H9 (cell line): Measurements from ENCODE around the gene IRX2. TPM values are rescaled to one million over a fixed set of nuclear protein-coding genes. Genes with fewer than 3 reads are reported as not detected.

ENCODE experiments used
- DNase-seq: peaks from one replicate; pipeline ENCODE4 v3.0.0-alpha.2; 2017
- H2AFZ ChIP-seq: one replicate; pipeline ENCODE4 v1.6.1; 2013; ENCODE audit warnings: mild to moderate bottlenecking, low read length, control low read depth, moderate library complexity
- H2AK5ac ChIP-seq: 2 replicates; pipeline ENCODE4 v1.6.1; 2013; ENCODE audit warnings: low read length, control low read depth, mixed read lengths; ENCODE audit not compliant: insufficient read length
- H2BK120ac ChIP-seq: one replicate; pipeline ENCODE4 v1.6.1; 2013; ENCODE audit warnings: low read depth, mild to moderate bottlenecking, low read length, control low read depth, inconsistent platforms; ENCODE audit not compliant: poor library complexity, severe bottlenecking
- H2BK12ac ChIP-seq: 2 replicates; pipeline ENCODE4 v1.6.1; 2013; ENCODE audit warnings: low read length, control low read depth, mixed read lengths, low read depth; ENCODE audit not compliant: insufficient read length
- H2BK15ac ChIP-seq: 2 replicates; pipeline ENCODE4 v1.6.1; 2013; ENCODE audit warnings: low read depth, low read length, control low read depth
- H2BK20ac ChIP-seq: one replicate; pipeline ENCODE4 v1.6.1; 2013; ENCODE audit warnings: low read depth, mild to moderate bottlenecking, low read length, control low read depth, inconsistent platforms; ENCODE audit not compliant: poor library complexity, severe bottlenecking
- H2BK5ac ChIP-seq: 2 replicates; pipeline ENCODE4 v1.6.1; 2013; ENCODE audit warnings: low read length, control low read depth, mixed read lengths; ENCODE audit not compliant: insufficient read length
- H3K14ac ChIP-seq: 2 replicates; pipeline ENCODE4 v1.6.1; 2013; ENCODE audit warnings: low read length, control low read depth; ENCODE audit not compliant: insufficient read depth
- H3K18ac ChIP-seq: 2 replicates; pipeline ENCODE4 v1.6.1; 2013; ENCODE audit warnings: low read depth, mild to moderate bottlenecking, mixed read lengths, low read length, control low read depth; ENCODE audit not compliant: insufficient read length
- H3K23ac ChIP-seq: 2 replicates; pipeline ENCODE4 v1.6.1; 2013; ENCODE audit warnings: low read length, control low read depth, mixed read lengths, low read depth; ENCODE audit not compliant: insufficient read length
- H3K23me2 ChIP-seq: 2 replicates; pipeline ENCODE4 v1.6.1; 2013; ENCODE audit warnings: low read depth, mild to moderate bottlenecking, mixed read lengths, low read length, control low read depth; ENCODE audit not compliant: insufficient read length, poor library complexity, severe bottlenecking
- H3K27ac ChIP-seq: 2 replicates; pipeline ENCODE4 v1.5.1; 2013; ENCODE audit warnings: low read length, control low read depth, mixed read lengths, low read depth; ENCODE audit not compliant: insufficient read length
- H3K27me3 ChIP-seq: 2 replicates; pipeline ENCODE4 v1.6.1; 2013; ENCODE audit warnings: low read length, control low read depth, inconsistent platforms; ENCODE audit not compliant: insufficient read depth
- H3K4ac ChIP-seq: 2 replicates; pipeline ENCODE4 v1.6.1; 2013; ENCODE audit warnings: low read depth, mild to moderate bottlenecking, control low read depth, inconsistent platforms, low read length, moderate library complexity
- H3K4me1 ChIP-seq: 2 replicates; pipeline ENCODE4 v1.6.1; 2013; ENCODE audit warnings: low read length, control low read depth, inconsistent platforms; ENCODE audit not compliant: insufficient read depth
- H3K4me2 ChIP-seq: 2 replicates; pipeline ENCODE4 v1.6.1; 2013; ENCODE audit warnings: low read length, control low read depth, mixed read lengths; ENCODE audit not compliant: insufficient read length, insufficient read depth
- H3K56ac ChIP-seq: 2 replicates; pipeline ENCODE4 v1.6.1; 2013; ENCODE audit warnings: low read depth, mild to moderate bottlenecking, mixed read lengths, low read length, control low read depth; ENCODE audit not compliant: insufficient read length
- H3K79me1 ChIP-seq: 2 replicates; pipeline ENCODE4 v1.6.1; 2013; ENCODE audit warnings: low read depth, mild to moderate bottlenecking, moderate library complexity, low read length, control low read depth, inconsistent platforms; ENCODE audit not compliant: insufficient read depth, poor library complexity, severe bottlenecking
- H3K79me2 ChIP-seq: 2 replicates; pipeline ENCODE4 v1.6.1; 2013; ENCODE audit warnings: low read length, control low read depth, inconsistent platforms; ENCODE audit not compliant: insufficient read depth
- H3K9ac ChIP-seq: 2 replicates; pipeline ENCODE4 v1.6.1; 2013; ENCODE audit warnings: low read length, control low read depth, mixed read lengths; ENCODE audit not compliant: insufficient read length; ENCODE audit errors: extremely low read depth
- H3K9me3 ChIP-seq: one replicate; pipeline ENCODE4 v1.6.1; 2013; ENCODE audit warnings: low read depth, low read length, inconsistent platforms; ENCODE audit not compliant: control insufficient read depth
- H3T11ph ChIP-seq: one replicate; pipeline ENCODE4 v1.6.1; 2013; ENCODE audit warnings: mild to moderate bottlenecking, low read length, control low read depth, inconsistent platforms
- H4K20me1 ChIP-seq: one replicate; pipeline ENCODE4 v1.6.1; 2013; ENCODE audit not compliant: control insufficient read depth, insufficient read length, insufficient read depth
- H4K5ac ChIP-seq: 2 replicates; pipeline ENCODE4 v1.6.1; 2013; ENCODE audit warnings: low read depth, mild to moderate bottlenecking, mixed read lengths, low read length, control low read depth; ENCODE audit not compliant: insufficient read length
- H4K8ac ChIP-seq: replicated peaks from 2 replicates; pipeline ENCODE4 v1.6.1; 2013; ENCODE audit warnings: low read length, control low read depth, mixed read lengths, low read depth; ENCODE audit not compliant: insufficient read length
- H4K91ac ChIP-seq: 2 replicates; pipeline ENCODE4 v1.6.1; 2013; ENCODE audit warnings: low read depth, mild to moderate bottlenecking, moderate library complexity, mixed read lengths, low read length, control low read depth; ENCODE audit not compliant: insufficient read length
- H3K27ac Mint-ChIP-seq, 3 experiments: 2 replicates in 2 of 3; 3 replicates in 1 of 3; pipeline ENCODE4 v1.8.0; 2020 to 2021; ENCODE audit warnings: mixed read lengths in 3 of 3, mild to moderate bottlenecking in 1 of 3, moderate library complexity in 1 of 3
- H3K27me3 Mint-ChIP-seq: 2 replicates; pipeline ENCODE4 v1.8.0; 2021; ENCODE audit warnings: low read depth, mild to moderate bottlenecking, moderate library complexity, mixed read lengths
- H3K36me3 Mint-ChIP-seq, 3 experiments: 2 replicates in 2 of 3; 3 replicates in 1 of 3; pipeline ENCODE4 v1.8.0; 2020 to 2021; ENCODE audit warnings: low read depth in 3 of 3, mixed read lengths in 3 of 3; ENCODE audit not compliant: insufficient read depth in 1 of 3
- H3K4me1 Mint-ChIP-seq, 2 experiments: 2 replicates each; pipeline ENCODE4 v1.8.0; 2020; ENCODE audit warnings: mixed read lengths in 2 of 2
- H3K4me3 Mint-ChIP-seq, 2 experiments: 2 replicates in 1 of 2; 3 replicates in 1 of 2; pipeline ENCODE4 v1.8.0; 2020 to 2021; ENCODE audit warnings: mild to moderate bottlenecking in 2 of 2, mixed read lengths in 2 of 2, moderate library complexity in 1 of 2
- H3K9me3 Mint-ChIP-seq, 2 experiments: 2 replicates in 1 of 2; 3 replicates in 1 of 2; pipeline ENCODE4 v1.8.0; 2020; ENCODE audit warnings: mild to moderate bottlenecking in 2 of 2, mixed read lengths in 2 of 2, moderate library complexity in 1 of 2
- WGBS: extraction: QIAGEN DNeasy Blood & Tissue Kit; methylation state at CpG from one replicate; pipeline ENCODE4 v1.1.7; 2013; ENCODE audit warnings: missing lambda C conversion rate, low lambda C conversion rate, mixed read lengths; ENCODE audit not compliant: insufficient read length; ENCODE audit errors: extremely low coverage; 5-methylcytosine and 5-hydroxymethylcytosine counted together
- total RNA-seq: library from RNA; stranded (reverse); gene quantifications from 2 replicates; pipeline ENCODE4 v1.2.1, GENCODE V29; 2021
- TF ChIP-seq, protein P1 (sequence below): fragments of 200-600 bp; sonication (generic); conservative IDR thresholded peaks from 3 replicates; pipeline ENCODE4 v1.8.0; 2021; ENCODE audit warnings: antibody characterized with exemption, mild to moderate bottlenecking

The IRX2 gene
- total RNA-seq, 1 experiment from 2014 or later: 91.6 TPM

DNA sequence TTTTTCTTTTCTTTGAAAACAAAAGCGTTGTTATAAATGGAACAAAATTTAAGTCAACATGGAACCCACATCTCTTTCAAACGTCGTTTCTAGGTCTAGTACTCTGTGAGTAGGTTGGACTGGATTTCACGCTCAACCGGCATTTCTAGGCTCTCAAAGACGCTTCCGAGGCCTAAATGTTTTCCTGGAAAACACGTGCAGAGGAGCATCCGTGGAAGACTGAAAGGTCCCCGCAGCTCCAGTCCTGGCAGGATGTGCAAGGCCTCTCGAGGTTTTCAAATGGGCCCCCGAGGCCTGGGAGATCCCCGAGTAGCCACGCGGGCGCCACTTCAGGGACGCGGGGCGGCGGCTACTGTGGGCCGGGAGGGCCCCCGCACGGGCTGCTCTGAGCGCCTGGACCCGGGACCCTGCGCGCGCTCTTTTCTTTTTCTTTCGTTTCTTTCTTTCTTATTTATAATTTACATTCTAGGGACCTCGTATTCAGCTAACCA, 4.2 kb upstream of the IRX2 start:
- H3K56ac ChIP-seq: no peak overlapping the region
- DNase-seq: no peak
- peaks cover 36% of the 10 kb centered on the region for H3K23me2 ChIP-seq
- H2BK20ac ChIP-seq: no peak overlapping the region
- peaks cover 44 to 55% of the 10 kb centered on the region in 2 experiments for H3K4me1 Mint-ChIP-seq
- no peaks in the 10 kb centered on the region for H3K9me3 ChIP-seq
- H4K91ac ChIP-seq: no peak overlapping the region
- no peak overlapping the region for H3T11ph ChIP-seq
- H3K27me3 ChIP-seq: peaks cover 40% of the 10 kb centered on the region; the same call in 1 of the 2 replicates
- H4K20me1 ChIP-seq: no peaks in the 10 kb centered on the region
- H2AK5ac ChIP-seq: no peak overlapping the region
- peak overlapping the region; percentile 81 to 98 for H3K4me3 Mint-ChIP-seq
- H3K9me3 Mint-ChIP-seq: peaks cover 2 to 20% of the 10 kb centered on the region in 2 experiments; a peak in 2 of 5 replicates
- H3K4ac ChIP-seq: no peak overlapping the region
- H3K36me3 Mint-ChIP-seq: peaks cover 2 to 21% (median 6%) of the 10 kb centered on the region in 3 experiments; a peak in 6 of 7 replicates
- no peak overlapping the region for H3K18ac ChIP-seq
- no peaks in the 10 kb centered on the region for H3K79me2 ChIP-seq
- H3K4me2 ChIP-seq: peak overlapping the region; percentile 70
- H2AFZ ChIP-seq: no peak overlapping the region
- no peak overlapping the region for H3K23ac ChIP-seq
- H2BK5ac ChIP-seq: no peak overlapping the region
- H3K79me1 ChIP-seq: no peaks in the 10 kb centered on the region
- no peak overlapping the region for H3K14ac ChIP-seq
- peaks cover 72% of the 10 kb centered on the region for H3K27me3 Mint-ChIP-seq
- H2BK15ac ChIP-seq: no peak overlapping the region
- H4K8ac ChIP-seq: no peak overlapping the region
- TF ChIP-seq, protein P1, sequence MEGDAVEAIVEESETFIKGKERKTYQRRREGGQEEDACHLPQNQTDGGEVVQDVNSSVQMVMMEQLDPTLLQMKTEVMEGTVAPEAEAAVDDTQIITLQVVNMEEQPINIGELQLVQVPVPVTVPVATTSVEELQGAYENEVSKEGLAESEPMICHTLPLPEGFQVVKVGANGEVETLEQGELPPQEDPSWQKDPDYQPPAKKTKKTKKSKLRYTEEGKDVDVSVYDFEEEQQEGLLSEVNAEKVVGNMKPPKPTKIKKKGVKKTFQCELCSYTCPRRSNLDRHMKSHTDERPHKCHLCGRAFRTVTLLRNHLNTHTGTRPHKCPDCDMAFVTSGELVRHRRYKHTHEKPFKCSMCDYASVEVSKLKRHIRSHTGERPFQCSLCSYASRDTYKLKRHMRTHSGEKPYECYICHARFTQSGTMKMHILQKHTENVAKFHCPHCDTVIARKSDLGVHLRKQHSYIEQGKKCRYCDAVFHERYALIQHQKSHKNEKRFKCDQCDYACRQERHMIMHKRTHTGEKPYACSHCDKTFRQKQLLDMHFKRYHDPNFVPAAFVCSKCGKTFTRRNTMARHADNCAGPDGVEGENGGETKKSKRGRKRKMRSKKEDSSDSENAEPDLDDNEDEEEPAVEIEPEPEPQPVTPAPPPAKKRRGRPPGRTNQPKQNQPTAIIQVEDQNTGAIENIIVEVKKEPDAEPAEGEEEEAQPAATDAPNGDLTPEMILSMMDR: no peak
- H3K4me1 ChIP-seq: peaks cover 4% of the 10 kb centered on the region; the same call in 1 of the 2 replicates
- no peak overlapping the region for H2BK12ac ChIP-seq
- H3K27ac Mint-ChIP-seq: peak overlapping the region in 1 of 3 experiments; percentile 66; a peak in 1 of 7 replicates
- no peak overlapping the region for H2BK120ac ChIP-seq
- H3K27ac ChIP-seq: no peak overlapping the region
- H3K9ac ChIP-seq: no peak overlapping the region
- H4K5ac ChIP-seq: no peak overlapping the region
- WGBS: no CpG with 5 or more reads among the region's 30 CpGs
